Measurements from ENCODE around the gene ETS2. TPM values are rescaled to one million over a fixed set of nuclear protein-coding genes. Genes with fewer than 3 reads are reported as not detected.

The ETS2 gene
- total and polyA plus RNA-seq, 2 of the 4 experiments (the other 2 are of a cell fraction) = 21.3 to 21.7 TPM

DNA sequence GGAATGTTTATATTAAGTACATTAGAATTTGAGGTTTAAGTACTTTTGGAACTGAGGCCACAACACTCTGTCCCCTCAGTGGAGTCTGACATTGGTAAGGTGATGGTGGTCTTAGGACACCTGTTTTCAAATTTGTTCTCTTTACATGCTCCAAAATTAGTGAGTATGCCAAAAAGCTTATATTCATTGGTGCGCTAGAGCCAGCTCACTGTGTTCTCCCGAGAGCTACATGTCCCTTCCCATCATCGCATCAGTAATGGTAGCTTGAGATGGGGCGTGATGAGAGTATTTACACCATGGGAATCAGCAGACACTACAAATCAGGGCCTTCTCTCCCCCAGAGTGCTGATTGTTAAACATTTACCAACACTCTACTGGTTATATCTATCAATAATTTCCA is 19.5 kb downstream of the ETS2 start:
- Histone ChIP-seq H3K18ac (ENCODE audit: low read depth, low read length) (peak overlapping the region; percentile 45), H2AK5ac (ENCODE audit: low read depth, low read length) (peak overlapping the region; percentile 72), H2BK5ac (ENCODE audit: low read depth, low read length, poor library complexity, severe bottlenecking) (peak overlapping the region; percentile 97), H3K23ac (ENCODE audit: low read depth, low read length) (no peak overlapping the region), H3K56ac (ENCODE audit: extremely low read depth, insufficient read depth, low read length) (no peak overlapping the region), H2AK9ac (replicated peaks; ENCODE audit: low read depth, low read length, poor library complexity) (no peak overlapping the region), H3K4ac (ENCODE audit: low read depth, low read length) (peak overlapping the region; percentile 90), H3K4me3 (ENCODE audit: insufficient read depth, low read depth, low read length) (no peak overlapping the region), H3K9me3 (ENCODE audit: control insufficient read depth, insufficient read depth, low read length) (peaks cover 2% of the 10 kb centered on the region; the same call in 1 of the 2 replicates), H3K79me1 (ENCODE audit: low read depth in 1 of 2, low read length in 2 of 2) (peaks cover 22 to 31% of the 10 kb centered on the region in 2 experiments), H3K9me1 (ENCODE audit: insufficient read depth, low read length) (peaks cover 24% of the 10 kb centered on the region), H3K36me3 (ENCODE audit: control insufficient read depth, insufficient read depth, low read length) (peaks cover 32% of the 10 kb centered on the region), H3K14ac (replicated peaks; ENCODE audit: low read depth, low read length) (peak overlapping the region; percentile 70), H4K20me1 (ENCODE audit: insufficient read depth, low read length) (peaks cover 7% of the 10 kb centered on the region; the same call in 1 of the 2 replicates), H2BK20ac (ENCODE audit: low read depth, low read length) (peak overlapping the region; percentile 77; the same call in 1 of the 2 replicates), H3K27ac (ENCODE audit: insufficient read depth, low read length) (peak overlapping the region; percentile 69), H2BK15ac (ENCODE audit: low read depth, low read length) (peak overlapping the region; percentile 40; the same call in 1 of the 3 replicates), H4K5ac (ENCODE audit: low read depth, low read length) (peak overlapping the region; percentile 28), H4K91ac (ENCODE audit: insufficient read depth, low read depth, low read length) (0 out of 2 replicates have a peak overlapping the region, but pooled peaks have one; percentile 45), H3K27me3 (ENCODE audit: control insufficient read depth, insufficient read depth, low read length) (no peaks in the 10 kb centered on the region), H4K8ac (ENCODE audit: low read depth in 2 of 2, low read length in 2 of 2) (peak overlapping the region in 1 of 2 experiments; percentile 74; a peak in 3 of 4 replicates), H2AFZ (replicated peaks; ENCODE audit: low read length, poor library complexity) (no peak overlapping the region), H3K4me1 (ENCODE audit: control insufficient read depth, insufficient read depth, low read length) (peaks cover 17% of the 10 kb centered on the region), H2BK120ac (ENCODE audit: low read depth, low read length) (peak overlapping the region; percentile 84), H3K4me2 (ENCODE audit: low read depth, low read length) (no peak overlapping the region), H3K9ac (ENCODE audit: low read depth, low read length) (no peak overlapping the region)
- ATAC-seq (ENCODE audit: low read depth) = no peak
- no CpG with 5 or more reads among the region's 4 CpGs for WGBS, 2 experiments (ENCODE audit: extremely low coverage in 2 of 2, insufficient read length in 1 of 2)
- in situ Hi-C loops (cut with MboI; ENCODE audit: low sequenced_read_pairs) = no loop called here
- dilution Hi-C loops (cut with HindIII; ENCODE audit: low sequenced_read_pairs, unreplicated experiment) = no loop called here
- no TSS peak for BruUV-seq (replicated peaks)
- TF ChIP-seq BHLHE40 (IDR thresholded peaks at IDR 0.05; ENCODE audit: low read depth, low read length) = no peak
- no peak for TF ChIP-seq SMC3 (IDR thresholded peaks at IDR 0.05; ENCODE audit: low read depth, low read length)
- TF ChIP-seq USF2 (IDR thresholded peaks at IDR 0.05; ENCODE audit: low read depth, low read length) = no peak
- no peak for TF ChIP-seq MXI1 (IDR thresholded peaks at IDR 0.05; ENCODE audit: borderline replicate concordance, low read depth, low read length)
- no peak for TF ChIP-seq FOS (IDR thresholded peaks at IDR 0.05; ENCODE audit: low read depth, low read length)
- TF ChIP-seq MAZ (IDR thresholded peaks at IDR 0.05; ENCODE audit: borderline replicate concordance, low read depth, low read length) = no peak
- TF ChIP-seq NFE2L2 (IDR thresholded peaks at IDR 0.05; ENCODE audit: low read depth, low read length) = no peak
- TF ChIP-seq POLR2A (IDR thresholded peaks at IDR 0.05; ENCODE audit: low read depth, low read length) = no peak
- TF ChIP-seq CHD1 (IDR thresholded peaks at IDR 0.05; ENCODE audit: low read depth, low read length) = no peak
- TF ChIP-seq RCOR1 (IDR thresholded peaks at IDR 0.05; ENCODE audit: insufficient replicate concordance, low read length) = no peak
- no peak for TF ChIP-seq RAD21 (IDR thresholded peaks at IDR 0.05; ENCODE audit: low read length)
- no peak for TF ChIP-seq MAFK (IDR thresholded peaks at IDR 0.05; ENCODE audit: low read depth, low read length)
- no peak for TF ChIP-seq ELK1 (IDR thresholded peaks at IDR 0.05; ENCODE audit: borderline replicate concordance, low read depth, low read length)
- no peak for TF ChIP-seq CEBPB (IDR thresholded peaks at IDR 0.05; ENCODE audit: low read depth, low read length)
- ChIA-PET CTCF (no interaction called here), POLR2A (ENCODE audit: unreplicated experiment) (no interaction called here)
- DNase-seq = no peak
- intact Hi-C loops (cut with micrococcal nuclease) = no loop called here

All from IMR-90 (cell line).